DMS153 treated with DMSO at 0.1 percent for 48 hours (cell line): ENCODE data around the gene PGS1.
A peak's percentile ranks its signal among the peaks of the same experiment; 100 is the strongest.
"Not testable (repeated sequence)": the region's sequence is repeated elsewhere in the genome, so short reads cannot be mapped to it uniquely, and the experiment has no call there.

ENCODE experiments used
- DNase-seq: peaks from one replicate; lab custom pipeline; 2025; ENCODE audit not compliant: unreplicated experiment; lab: John Stamatoyannopoulos, UW

Gene PGS1, protein sequence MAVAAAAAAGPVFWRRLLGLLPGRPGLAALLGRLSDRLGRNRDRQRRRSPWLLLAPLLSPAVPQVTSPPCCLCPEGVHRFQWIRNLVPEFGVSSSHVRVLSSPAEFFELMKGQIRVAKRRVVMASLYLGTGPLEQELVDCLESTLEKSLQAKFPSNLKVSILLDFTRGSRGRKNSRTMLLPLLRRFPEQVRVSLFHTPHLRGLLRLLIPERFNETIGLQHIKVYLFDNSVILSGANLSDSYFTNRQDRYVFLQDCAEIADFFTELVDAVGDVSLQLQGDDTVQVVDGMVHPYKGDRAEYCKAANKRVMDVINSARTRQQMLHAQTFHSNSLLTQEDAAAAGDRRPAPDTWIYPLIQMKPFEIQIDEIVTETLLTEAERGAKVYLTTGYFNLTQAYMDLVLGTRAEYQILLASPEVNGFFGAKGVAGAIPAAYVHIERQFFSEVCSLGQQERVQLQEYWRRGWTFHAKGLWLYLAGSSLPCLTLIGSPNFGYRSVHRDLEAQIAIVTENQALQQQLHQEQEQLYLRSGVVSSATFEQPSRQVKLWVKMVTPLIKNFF

DNA sequence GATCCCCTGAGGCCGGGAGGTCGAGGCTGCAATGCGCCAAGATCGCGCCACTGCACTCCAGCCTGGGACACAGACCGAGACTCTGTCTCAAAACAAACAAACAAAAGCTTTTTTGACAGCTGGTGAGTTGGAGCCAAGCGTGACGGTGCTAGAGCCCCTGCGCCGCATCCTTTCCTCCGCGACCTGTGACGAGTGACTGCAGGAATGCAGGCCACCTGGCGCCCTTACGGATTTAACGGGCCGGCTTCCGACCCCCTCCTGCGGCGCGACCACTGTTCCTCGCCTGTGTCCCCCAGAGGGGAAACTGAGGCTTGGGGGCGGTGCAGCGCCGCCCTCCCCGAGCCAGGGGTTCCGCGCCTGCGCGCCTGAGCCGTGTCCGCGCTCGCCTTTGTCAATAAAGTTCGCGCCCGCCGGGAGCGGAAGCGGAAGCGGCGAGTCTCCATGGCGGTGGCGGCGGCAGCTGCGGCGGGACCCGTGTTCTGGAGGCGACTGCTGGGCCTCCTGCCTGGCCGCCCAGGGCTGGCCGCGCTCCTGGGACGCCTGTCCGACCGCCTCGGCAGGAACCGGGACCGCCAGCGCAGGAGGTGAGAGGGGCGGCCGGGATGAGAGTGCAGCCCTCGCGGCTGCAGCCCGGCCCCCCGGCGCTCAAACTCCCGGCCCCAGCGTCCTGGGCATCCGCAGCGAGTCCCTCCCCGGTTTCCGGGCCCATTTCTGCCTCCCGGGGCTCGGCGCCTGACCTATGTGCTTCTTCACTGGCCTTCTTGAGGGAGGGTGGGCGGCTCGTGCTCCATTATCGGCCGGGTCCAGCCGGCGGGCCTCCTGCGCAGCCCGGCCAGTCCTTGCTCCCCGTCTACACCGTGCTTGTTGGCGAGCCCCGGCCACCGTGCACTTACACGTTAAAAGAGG, at the start of gene PGS1:
Gene PGS1, plus strand, starts transcription at position 425 of the 906 bp plus-strand sequence. Its CDS starts 17 bp downstream, at position 442.
- peak; percentile 30 for DNase-seq

DNA sequence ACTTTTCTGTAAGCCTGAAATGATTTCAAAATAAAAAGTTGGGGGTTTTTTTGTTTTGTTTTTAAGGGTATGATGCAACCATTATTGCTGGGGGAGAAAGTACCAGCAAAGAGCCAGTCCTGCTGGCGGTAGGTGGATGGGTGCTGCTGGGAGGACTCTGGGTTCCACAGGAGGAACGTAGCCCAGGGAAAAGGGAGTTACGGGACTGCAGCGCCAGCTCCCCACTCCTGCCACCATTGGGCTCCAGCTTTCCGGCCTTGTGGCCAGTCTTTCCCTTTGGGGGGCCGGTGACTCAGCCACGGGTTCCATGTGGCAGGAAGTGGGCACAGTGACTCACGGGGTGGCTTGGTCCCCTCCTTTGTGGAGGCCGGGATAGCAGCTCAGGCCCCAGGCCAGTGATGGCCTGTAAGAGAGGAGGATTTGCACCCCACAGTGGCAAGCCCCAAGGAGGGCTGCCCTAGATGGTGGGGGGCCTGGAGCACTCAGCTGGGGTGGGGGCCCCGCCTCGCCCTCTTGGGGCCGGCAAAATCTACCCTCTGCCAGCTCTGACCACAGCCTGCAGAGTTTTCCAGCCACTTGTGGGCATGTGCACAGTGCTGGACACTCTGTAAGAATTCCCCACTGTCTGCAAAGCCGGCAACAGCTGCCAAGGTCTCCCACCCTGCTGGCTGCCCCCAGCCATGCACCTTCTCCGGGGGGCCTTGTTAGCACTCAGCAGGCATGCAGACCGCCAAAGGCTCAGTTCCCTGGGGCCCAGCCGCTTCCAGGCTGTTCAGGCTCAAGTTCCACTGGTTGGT, 49.0 kb upstream of the PGS1 start:
- no peak for DNase-seq

DNA sequence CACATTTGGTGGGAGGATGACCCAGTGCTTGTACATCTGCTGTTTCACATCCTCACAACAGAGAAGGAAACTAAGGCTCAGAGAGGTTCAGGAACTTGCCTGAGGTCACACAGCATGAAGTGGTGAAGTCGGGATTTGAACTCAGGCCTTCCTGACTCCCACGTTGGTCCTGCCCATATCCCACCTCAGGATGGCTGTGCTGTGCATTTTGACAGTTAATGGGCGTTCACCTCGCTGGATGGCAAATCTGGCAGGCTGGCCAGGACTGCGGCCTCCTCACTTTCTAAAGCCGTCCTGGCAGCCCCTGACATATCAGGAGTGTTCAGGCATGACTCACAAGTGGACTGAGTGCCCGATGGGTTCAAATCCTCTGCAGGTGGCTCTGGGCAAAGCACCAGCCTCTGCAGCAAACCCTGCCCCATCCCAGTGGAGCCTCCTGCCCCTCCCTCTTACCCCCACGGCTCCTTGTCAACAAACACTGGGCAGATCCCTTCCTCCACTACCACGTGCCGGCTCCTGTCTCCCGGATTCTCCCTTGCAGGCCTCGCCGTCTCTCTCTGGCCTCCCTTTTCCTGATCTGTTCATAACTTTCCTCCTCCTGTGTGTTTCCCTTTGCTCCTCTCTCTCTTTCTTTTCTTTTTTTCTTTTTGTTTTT, 47.8 kb upstream of the PGS1 start:
- no peak for DNase-seq

DNA sequence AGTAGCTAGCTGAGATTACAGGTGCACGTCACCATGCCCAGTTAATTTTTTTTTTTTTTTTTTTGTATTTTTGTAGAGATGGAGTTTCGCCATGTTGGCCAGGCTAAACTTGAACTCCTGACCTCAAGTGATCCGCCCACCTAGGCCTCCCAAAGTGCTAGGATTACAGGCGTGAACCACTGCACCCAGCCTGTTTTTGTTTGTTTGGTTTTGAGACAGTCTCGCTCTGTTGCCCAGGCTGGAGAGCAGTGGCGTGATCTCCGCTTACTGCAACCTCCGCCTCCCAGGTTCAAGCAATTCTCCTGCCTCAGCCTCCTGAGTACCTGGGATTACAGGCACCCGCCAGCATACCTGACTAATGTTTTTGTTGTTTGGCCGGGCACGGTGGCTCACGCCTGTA, 47.1 kb upstream of the PGS1 start:
- DNase-seq: not testable (repeated sequence)

DNA sequence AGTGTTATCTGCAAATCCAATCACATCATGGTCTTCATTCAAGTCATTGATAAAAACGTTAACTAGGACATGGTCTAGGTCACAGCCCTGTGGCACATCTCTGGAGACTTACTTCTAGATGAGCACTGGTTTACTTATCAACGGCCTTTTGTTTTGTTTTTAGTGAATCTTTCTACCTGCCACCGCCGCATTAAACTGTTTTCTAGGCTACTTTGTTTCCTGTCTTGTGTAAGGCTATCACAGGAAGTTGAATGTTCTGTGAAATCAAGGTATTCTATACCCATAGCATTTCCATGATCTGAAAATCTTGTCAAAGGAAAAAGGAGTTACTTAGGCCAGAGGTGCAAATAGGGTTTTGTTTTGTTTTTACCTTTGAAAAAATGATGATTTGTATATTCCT, 45.5 kb upstream of the PGS1 start:
- DNase-seq: no peak

DNA sequence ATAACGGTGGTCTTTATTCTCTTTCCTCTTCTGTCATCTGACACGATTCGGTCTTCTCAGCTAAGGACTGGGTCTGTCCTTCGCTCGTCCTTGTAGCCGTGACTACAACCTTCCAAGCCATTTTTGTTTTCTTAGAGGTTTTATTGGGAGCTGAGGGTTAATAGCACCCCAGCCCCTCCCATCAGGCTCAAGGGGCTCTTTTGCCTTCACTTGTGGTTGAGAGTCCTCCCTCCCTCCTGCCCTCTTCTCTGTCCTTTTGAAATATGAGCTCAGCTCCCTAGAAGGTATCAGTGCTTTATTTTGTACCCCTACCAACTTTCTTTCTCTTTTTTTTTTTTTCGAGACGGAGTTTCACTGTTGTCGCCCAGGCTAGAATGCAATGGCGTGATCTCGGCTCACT, 43.2 kb upstream of the PGS1 start:
- DNase-seq: no peak

DNA sequence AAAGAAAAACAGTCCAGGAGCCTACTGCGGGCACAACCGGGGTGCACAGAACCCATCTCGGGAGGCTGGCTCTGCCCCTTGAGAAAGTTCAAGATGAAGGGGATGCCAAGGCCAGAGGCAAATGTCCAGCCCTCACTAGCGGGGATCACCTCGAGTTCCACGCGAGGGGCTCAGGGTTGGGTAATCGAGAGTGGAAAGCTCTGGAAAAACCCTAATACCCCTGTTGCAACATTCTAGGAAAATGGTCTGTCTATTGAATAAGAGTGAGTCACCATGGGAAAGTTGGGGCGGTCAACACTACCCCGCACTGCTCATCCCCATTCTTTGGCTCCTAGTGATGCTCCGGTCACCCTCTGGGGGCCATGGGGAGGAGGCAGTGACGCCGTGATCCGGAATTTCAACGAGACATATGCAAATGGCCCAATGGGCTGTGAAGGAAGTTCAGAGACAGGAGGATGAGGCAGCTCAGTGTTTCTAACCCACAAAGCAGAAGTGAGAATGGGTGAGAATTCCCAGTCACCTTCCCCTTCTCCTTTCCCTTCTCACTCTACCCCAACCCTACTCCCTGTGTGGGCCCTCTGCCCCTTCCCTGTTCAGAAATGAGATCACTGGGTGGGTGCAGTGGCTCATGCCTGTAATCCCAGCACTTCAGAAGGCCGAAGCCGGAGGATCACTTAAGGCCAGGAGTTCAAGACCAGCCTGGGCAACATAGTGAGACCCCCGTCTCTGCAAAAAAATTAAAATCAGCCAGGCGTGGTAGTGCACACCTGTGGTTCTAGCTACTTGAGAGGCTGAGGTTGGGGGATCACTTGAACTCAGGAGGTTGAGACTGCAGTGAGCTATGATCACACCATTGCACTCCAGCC, 41.0 kb upstream of the PGS1 start:
- DNase-seq: no peak

DNA sequence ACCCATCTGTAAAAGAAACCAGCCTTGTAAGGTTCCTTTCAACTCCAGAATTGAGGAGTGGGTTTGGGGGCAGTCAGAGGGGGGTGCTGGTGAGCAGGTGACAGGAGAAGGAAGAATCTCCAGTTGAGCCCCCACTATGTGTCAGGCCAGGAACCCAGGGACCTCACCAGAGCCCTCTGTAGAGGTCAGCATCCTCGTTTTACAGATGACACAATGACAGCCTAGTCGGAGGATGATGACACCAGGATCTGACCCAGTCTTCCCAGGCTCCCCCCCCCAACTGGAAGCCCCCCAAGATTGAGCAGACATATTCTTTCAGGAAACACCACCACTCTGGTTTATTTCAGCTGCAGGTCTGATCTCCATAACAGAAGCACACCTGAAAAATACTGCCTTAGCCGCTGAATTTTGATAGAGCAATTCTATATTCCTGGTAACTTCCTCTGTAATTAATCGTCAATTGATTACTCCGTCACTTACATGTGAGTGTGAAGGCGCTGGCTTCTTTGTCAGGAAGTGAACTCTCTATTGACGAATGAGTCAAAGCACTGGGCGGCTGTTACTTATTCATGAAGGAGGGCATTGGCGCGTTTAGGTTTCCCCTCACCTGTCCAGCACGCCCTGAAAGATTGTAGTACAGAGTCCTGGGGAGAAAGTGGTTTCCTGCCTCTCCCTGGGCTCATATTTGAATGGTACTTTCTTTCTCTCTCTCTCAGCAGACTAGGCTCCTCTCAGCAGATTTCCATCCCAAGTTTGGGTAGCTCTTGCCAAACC, 39.8 kb upstream of the PGS1 start:
- DNase-seq: no peak

DNA sequence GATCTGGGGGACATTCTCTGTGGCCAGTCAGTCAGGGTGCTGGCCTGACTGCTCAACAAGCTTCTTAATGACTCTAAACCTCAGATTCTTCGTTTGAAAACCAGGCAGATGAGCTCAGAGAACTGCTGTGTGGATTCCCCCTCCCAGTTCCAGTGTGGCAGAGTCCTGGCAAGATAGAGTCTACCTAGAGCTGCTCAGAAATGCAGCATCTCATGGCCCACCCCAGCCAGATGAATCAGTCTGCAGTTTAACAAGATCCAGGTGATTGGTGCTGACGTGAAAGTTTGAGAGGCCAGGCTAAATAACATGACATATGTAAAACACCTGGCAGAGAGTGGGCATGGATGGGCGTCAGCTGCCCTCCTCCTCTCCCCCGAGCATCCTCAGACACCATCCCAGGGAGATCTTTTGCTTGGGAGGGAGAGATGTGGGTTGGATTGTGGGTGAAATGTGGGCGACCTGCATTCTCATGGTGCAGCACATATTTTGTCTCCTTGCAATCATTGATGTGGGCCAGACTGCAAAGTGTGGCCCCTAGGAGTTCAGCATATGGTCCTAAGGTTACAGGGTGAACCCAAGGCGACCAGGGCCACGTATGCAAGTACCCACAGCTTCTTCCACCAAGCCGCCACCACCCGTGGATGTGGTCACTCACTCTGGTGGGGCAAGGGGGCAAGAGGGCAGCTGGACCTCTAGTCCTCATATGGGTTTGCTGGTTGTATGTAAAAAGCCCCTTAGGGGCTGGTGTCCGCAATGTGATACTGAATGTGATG, 38.1 kb upstream of the PGS1 start:
- no peak for DNase-seq

DNA sequence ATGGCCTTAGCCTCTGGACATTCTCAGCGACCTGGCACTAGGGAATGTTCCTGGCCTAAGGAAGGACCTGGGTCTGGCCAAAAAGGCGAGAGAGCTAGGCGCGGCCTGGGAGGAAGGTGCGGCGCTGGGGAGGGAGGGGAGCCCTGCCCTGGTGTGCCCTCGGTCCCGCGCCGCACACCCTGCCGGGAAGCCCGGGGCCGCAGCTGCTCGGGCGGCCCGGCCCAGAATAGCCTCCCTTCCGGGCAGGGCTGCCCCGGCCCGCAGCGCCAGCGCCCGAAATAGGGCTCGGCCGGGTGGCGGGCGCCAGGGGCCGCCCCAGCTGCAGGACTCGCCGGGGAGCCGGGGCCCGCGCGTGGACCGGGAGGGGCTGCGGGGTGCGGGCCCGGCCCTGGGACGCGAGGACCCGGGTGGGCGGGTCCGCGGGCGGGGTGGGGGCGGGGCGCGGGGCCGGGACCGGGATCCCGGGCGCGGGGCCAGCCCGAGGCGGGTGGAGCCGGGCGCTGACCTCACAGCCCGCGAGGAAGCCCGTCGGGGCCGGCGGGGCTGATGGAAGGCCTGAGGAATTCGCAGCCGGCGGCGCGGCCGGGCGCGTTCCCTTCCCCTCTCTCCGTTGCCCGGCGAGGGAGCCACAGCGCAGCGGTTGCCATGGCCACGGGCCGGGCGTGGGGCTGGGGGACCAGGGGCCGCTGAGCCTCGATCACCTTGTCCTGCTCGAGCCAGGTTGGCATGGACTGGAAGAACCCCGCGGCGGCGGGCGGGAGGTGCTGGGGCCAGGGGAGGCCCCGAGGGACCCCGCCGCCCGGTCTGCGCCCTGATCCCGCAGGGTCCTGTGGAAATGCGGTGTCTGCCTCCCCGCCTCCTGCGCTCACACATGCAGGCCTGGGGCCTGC, 36.6 kb upstream of the PGS1 start:
- DNase-seq: no peak

DNA sequence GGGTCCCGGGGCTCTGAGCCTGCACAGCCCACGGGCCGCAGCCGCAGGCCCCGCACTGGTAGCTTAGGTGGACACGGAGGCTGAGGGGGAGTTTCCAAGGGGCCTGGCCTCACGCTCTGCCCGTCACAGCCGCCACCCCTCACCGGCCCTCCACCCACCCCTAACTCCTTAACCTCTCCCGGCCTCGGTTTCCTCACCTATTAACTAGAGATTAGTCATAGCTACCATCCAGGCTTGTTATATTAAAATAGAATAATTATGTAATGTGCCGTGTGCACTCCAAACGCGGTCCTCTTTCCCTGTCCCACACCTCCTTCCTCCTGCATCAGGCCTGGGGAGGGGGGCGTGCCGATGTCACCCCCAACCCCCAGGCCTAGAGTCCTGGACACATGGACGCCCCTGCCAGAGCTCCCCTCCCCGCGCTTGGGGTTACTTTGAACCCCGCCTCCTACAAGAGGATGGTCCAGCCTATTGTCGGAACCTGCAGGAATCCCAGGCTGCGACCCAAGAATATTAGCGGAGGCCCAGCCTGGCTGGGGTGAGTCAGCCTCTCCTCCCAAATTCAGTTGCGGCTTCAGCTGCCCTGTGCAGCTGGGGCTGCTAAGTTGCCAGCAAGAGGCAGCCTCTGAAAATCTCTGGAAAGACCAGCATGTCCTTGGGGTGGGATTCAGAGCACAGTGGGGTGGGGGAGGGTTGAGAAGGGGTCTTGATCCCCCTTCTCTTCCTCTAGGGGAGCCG, 35.8 kb upstream of the PGS1 start:
- DNase-seq: no peak

DNA sequence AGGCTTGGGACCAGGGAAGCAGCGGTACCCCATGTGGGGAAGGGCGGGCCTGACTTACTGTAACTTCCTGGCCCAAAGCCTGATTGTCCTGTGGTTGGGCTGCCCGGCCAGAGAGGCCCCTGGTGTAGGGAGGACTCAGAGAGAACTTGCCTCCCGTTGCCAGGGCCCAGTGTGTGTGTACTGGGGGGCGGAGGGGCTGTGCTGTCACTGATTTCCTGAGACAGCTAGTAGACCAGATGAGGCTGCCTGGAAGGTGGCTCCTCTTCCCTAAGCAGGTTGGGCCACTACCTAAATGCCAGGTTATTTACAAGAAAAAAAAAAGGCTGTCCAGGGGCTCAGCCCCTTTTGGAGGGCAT, 35.3 kb upstream of the PGS1 start:
- DNase-seq: no peak

DNA sequence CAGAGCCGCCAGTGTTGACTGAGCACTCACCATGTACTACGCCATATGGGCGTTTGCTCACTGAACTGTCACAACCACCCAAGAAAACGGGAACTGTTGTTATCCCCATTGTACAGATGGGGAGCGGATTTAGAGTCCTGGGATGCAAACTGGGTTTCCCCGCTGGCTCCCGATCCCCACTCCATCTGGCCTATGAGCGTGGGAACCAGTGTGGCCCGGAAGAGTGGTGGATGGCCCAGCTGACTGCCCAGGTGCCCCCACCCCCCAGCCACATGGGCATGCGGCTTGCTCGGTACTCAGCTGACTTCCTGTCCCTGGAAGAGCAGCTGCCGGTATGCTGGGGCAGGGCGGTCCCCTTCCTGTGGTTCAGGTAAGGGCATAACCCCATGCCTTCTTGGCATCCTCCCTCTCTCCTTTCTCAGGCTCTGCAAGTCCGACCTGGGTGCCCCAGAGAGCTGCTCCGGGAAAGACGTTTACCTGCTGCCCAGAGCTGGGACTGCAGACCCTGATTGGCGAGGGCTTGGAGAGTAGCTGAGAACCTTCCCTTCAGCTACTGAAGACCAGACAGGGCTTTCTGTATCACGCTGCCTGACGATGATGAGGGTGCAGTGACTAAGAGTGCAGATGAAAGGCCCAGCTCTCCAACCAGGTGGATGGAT, 34.8 kb upstream of the PGS1 start:
- no peak for DNase-seq

DNA sequence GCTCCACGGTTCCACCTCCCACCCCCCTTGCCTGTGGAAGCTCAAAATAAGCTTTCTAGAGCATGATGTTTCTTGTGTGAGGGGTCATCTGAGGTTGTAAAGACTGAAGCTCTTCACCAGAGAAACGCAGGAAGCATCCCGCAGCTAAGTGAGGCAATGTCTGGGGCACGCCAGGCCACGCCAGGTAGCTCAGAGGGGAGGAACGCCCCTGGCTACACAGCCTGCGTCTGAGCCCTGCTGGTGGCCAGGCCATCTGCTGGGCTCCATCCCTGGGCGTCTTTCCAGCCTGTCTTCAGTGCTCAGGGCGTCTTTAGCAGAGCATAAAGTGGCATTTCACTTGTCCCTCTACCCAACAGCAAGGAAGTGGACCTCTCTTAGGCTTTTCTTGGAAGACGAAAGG, 33.8 kb upstream of the PGS1 start:
- no peak for DNase-seq

DNA sequence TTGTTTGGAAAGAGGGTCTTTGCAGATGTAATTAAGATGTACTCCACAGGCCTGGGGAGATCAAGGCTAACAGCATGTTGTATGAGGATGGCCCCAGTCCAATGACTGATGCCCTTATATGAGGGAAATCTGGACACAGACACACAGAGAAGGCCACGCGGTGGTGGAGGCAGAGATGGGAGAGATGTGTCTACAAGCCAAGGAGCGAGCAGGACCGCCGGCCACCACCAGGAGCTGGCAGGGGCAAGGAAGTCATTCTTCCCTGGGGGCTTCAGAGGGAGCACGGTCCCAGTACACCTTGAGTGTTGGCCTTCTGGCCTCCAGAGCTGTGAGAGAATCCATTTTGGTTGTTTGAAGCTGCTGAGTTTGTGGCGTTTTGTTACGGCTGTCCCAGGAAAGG, 33.3 kb upstream of the PGS1 start:
- no peak for DNase-seq
